Heart left ventricle (tissue), 16 donors: Measurements from ENCODE around the gene UNKL. TPM values are rescaled to one million over a fixed set of nuclear protein-coding genes. Genes with fewer than 3 reads are reported as not detected.

ENCODE experiments used
- ATAC-seq, 4 donors: fragments of 200-7000 bp; cut with Tn5 transposase; one replicate each; pipeline ENCODE4 v1.9.1; 2020 to 2022; ENCODE audit warnings: moderate library complexity in 4 of 4, mild to moderate bottlenecking in 3 of 4, moderate number of reproducible peaks in 1 of 4
- DNase-seq, 5 donors: peaks; one replicate each; pipeline ENCODE4 v3.0.0-alpha.2; 2020
- H3K27ac ChIP-seq, 12 donors: fragments of 200-600 bp; sonication (generic) in 4 of 12; one replicate each; pipeline versions ENCODE4 v1.5.0 to v1.8.0; 2016 to 2022; ENCODE audit warnings: mild to moderate bottlenecking in 2 of 12
- H3K27me3 ChIP-seq, 9 donors: fragments of 200-600 bp; sonication (generic) in 2 of 9; one replicate each; pipeline versions ENCODE4 v1.5.1 to v1.8.0; 2016 to 2022; ENCODE audit warnings: mild to moderate bottlenecking in 3 of 9
- H3K36me3 ChIP-seq, 9 donors: fragments of 200-600 bp; sonication (generic) in 2 of 9; one replicate each; pipeline versions ENCODE4 v1.5.0 to v1.8.0; 2018 to 2022; ENCODE audit warnings: mild to moderate bottlenecking in 2 of 9
- H3K4me1 ChIP-seq, 12 donors: fragments of 200-600 bp; sonication (generic) in 4 of 12; one replicate each; pipeline versions ENCODE4 v1.5.0 to v1.8.0; 2016 to 2022; ENCODE audit warnings: mild to moderate bottlenecking in 3 of 12
- H3K4me3 ChIP-seq, 12 donors: fragments of 200-600 bp; sonication (generic) in 4 of 12; one replicate each; pipeline versions ENCODE4 v1.5.0 to v1.8.0; 2017 to 2022; ENCODE audit warnings: mild to moderate bottlenecking in 9 of 12, moderate library complexity in 4 of 12
- H3K9me3 ChIP-seq, 12 donors: fragments of 200-600 bp; sonication (generic) in 4 of 12; one replicate each; pipeline versions ENCODE4 v1.5.0 to v1.8.0; 2016 to 2022; ENCODE audit warnings: mild to moderate bottlenecking in 1 of 12
- POLR2A ChIP-seq, 2 donors: fragments of 450-650 bp; IDR thresholded peaks; one replicate each; pipeline ENCODE4 v1.6.1; 2017; ENCODE audit warnings: antibody characterized with exemption in 2 of 2, mild to moderate bottlenecking in 2 of 2, moderate library complexity in 2 of 2
- WGBS, 4 donors: extraction: QIAGEN DNeasy Blood & Tissue Kit in 2 of 4; methylation state at CpG; one replicate each; pipeline versions ENCODE4 v1.1.5 to v1.1.7; 2013 to 2018; 5-methylcytosine and 5-hydroxymethylcytosine counted together
- intact Hi-C, 10 donors: fragments of 100-400 bp; cut with DNase I; formaldehyde crosslinking; loops; one replicate each; pipeline versions ENCODE4 v1.11.1 to v1.14.2; 2022
- polyA plus RNA-seq, 2 donors: library from polyadenylated mRNA; stranded (reverse); fragments of 200-250 nt; gene quantifications; one replicate each; pipeline ENCODE4 v1.2.3, GENCODE V29; 2013
- total RNA-seq, 9 donors: library from RNA; depleted of rRNA in 2 of 9; stranded (reverse); fragments of >200 nt in 2 of 9; fragmentation: NEBNext Ultra II Directional in 3 of 9; extraction: Animal tissue kit (Norgen Biotek cat#: 25700) in 3 of 9; gene quantifications; one replicate each; pipeline versions ENCODE4 v1.1.0 to v1.2.4, GENCODE V29; 2016 to 2023
- TF ChIP-seq, protein P1 (sequence below), 12 donors: fragments of 200-600 bp; sonication (generic) in 4 of 12; IDR thresholded peaks; one replicate each; pipeline versions ENCODE4 v1.5.0 to v1.8.0; 2018 to 2022; ENCODE audit warnings: antibody characterized with exemption in 12 of 12, mild to moderate bottlenecking in 5 of 12
- donor health status: ischemic (EF 13 %, LVEDD 7.1; RV severe dilation, severe dysfunction).
- donor health status: healthy with polysubstance abuse.
- donor health status: DM: no; HTN: yes; CAD: no.
- donor health status: DM: no; HTN: no; CAD: no.
- donor health status: ischemic (EF 25% LVEDD 6.9; RV normal size, moderate dysfunction).
- donor health status: ischemic (EF 25% LVEDD 5.7; RV mildly dilated, moderate dysfunction).
- donor health status: healthy.
- donor health status: DM: yes; HTN: yes; CAD: no.
- donor health status: ischemic (EF 35%, LVEDD 5.7; RV mildly dilated, moderate dysfunction).
- donor health status: nonischemic (EF 11% LVEDD 7.7; RV severe dilation, severe dysfunction).
- donor health status: DM: yes; HTN: yes; CAD: no.
- donor health status: PGD.
- donor health status: ischemic (EF 29% LVEDD 5.4; RV normal size, mild dysfunction).
- donor health status: nonischemic (EF 23%, LVEDD 6.1; RV moderate dilation, normal function).

UNKL gene
- total and polyA plus RNA-seq, 11 donors, result 4.3 to 18.3 (median 9.2) TPM

DNA sequence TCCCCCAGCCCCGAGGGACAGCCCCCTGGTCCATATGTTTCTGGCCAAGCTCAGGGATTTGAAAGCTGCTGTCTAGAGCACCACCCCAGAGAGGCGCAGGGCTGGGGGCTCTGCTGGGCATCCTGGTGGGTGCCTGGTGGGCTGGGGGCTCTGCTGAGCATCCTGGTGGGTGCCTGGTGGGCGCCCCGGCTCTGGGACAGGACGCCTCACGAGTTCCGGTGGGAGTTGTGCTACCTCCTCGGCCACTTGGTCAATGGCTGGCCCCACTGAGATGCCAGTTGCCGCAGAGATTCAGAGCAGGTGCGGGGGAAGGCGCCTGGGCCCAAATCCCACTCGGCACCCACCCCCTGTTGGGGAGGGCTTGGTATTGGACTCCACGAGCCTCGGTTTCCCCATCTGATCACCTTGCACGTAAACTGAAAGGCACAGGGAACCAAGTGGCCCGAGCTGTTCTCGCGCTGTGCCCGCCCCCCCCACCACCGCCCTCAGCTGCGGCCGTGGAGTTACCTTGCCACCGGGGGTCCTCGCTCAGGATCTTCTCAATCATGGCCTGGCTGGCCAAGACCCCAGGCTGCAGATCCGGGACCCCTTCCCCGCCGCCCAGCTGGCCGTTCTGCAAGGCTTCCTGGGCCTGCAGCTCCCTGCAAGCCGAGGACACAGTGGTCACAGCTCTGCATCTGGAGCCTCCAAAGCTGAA lies 13.3 kb downstream of the UNKL start:
- TF ChIP-seq POLR2A (IDR thresholded peaks at IDR 0.05), result no peak
- TF ChIP-seq, protein P1, sequence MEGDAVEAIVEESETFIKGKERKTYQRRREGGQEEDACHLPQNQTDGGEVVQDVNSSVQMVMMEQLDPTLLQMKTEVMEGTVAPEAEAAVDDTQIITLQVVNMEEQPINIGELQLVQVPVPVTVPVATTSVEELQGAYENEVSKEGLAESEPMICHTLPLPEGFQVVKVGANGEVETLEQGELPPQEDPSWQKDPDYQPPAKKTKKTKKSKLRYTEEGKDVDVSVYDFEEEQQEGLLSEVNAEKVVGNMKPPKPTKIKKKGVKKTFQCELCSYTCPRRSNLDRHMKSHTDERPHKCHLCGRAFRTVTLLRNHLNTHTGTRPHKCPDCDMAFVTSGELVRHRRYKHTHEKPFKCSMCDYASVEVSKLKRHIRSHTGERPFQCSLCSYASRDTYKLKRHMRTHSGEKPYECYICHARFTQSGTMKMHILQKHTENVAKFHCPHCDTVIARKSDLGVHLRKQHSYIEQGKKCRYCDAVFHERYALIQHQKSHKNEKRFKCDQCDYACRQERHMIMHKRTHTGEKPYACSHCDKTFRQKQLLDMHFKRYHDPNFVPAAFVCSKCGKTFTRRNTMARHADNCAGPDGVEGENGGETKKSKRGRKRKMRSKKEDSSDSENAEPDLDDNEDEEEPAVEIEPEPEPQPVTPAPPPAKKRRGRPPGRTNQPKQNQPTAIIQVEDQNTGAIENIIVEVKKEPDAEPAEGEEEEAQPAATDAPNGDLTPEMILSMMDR (IDR thresholded peaks at IDR 0.05), result no peak
- Histone ChIP-seq H3K4me3 (no peak overlapping the region), H3K36me3 (peaks cover 0 to 81% (median 64%) of the 10 kb centered on the region in 9 donors), H3K4me1 (no peaks in the 10 kb centered on the region), H3K9me3 (no peaks in the 10 kb centered on the region), H3K27me3 (no peaks in the 10 kb centered on the region), H3K27ac (no peak overlapping the region)
- intact Hi-C loops, result loop anchor here in 1 of 10 donors (10.0 kb wide), 1 partner anchor 96 kb away; the partner anchor contains the start of gene UBE2I
- DNase-seq (no peak), ATAC-seq (no peak)
- WGBS, 4 donors, result 83 to 91% (median 89%) methylated on average over 8 to 29 of the region's 29 CpGs

DNA sequence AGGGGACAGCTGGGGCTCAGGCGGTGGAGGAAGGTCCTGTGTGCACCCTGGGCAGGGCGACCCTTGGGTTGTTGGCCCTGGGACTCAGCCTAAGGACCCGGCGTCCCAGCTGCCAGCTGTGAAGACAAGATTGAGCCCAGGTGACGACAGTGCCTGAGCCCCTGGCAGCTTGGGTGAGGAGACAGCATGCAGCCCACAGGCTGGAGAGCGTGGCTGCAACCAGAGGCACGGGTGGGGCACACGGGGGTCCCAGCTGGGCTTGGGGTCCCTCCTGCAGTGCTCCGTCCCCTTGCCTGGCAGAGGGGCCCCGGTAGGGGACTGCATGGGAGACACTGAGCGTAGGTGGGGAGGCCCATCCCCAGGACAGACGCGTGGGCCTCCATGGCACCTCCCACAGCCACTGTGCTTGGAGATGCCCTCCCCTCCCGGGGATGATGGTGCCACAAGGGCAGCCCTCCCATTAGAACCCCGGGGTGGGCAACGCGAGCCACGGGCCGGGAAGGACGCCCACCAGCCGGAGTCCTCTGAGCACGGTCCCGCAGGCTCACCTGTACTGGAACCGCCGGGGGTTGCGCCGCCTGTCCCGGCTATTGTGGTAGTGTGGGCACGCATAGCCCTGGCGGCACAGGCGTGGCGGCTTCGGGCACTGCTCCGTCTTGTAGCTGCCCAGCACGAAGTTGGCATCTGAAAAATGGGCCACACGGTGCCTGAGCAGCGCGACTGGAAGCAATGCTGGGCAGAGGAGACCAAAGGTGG lies 15.5 kb downstream of the UNKL start:
- Histone ChIP-seq H3K27me3 (no peaks in the 10 kb centered on the region), H3K9me3 (no peaks in the 10 kb centered on the region), H3K4me1 (no peaks in the 10 kb centered on the region), H3K4me3 (no peak overlapping the region), H3K27ac (no peak overlapping the region), H3K36me3 (peaks cover 0 to 84% (median 75%) of the 10 kb centered on the region in 9 donors)
- WGBS, 4 donors, result 92 to 97% (median 96%) methylated on average over 30 to 38 of the region's 38 CpGs
- intact Hi-C loops, result no loop called here
- ATAC-seq (peak in 1 of 4 donors; percentile 21), DNase-seq (no peak)
- no peak for TF ChIP-seq POLR2A (IDR thresholded peaks at IDR 0.05)
- TF ChIP-seq, protein P1 (IDR thresholded peaks at IDR 0.05), result no peak

DNA sequence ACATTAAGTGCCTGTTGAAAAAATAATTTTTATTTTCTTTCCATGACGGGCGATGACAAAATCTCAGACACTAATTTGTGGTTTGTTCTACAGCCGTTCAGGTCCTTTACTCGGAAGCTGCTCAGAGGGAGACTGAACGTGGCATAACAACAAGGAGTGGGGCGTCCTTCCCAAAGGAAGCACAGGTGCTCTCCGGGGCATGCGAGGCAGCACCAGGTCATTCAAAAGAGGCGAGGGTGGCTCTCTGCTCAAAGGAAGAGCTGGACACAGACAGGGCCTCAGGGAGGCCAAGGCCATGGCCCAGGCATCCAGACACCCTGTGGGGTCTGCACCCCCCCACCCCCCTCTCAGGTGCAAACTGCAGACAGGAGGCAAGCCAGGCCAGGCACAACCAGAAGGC lies 16.2 kb downstream of the UNKL start:
- Histone ChIP-seq H3K27ac (no peak overlapping the region), H3K27me3 (no peaks in the 10 kb centered on the region), H3K36me3 (peaks cover 0 to 89% (median 80%) of the 10 kb centered on the region in 9 donors), H3K4me1 (no peaks in the 10 kb centered on the region), H3K4me3 (no peak overlapping the region), H3K9me3 (no peaks in the 10 kb centered on the region)
- ATAC-seq (no peak), DNase-seq (no peak)
- intact Hi-C loops, result no loop called here
- no peak for TF ChIP-seq POLR2A (IDR thresholded peaks at IDR 0.05)
- TF ChIP-seq, protein P1 (IDR thresholded peaks at IDR 0.05), result no peak
- whole genome bisulfite sequencing, 4 donors, result 91 to 96% (median 94%) methylated on average over 9 of the region's 9 CpGs

DNA sequence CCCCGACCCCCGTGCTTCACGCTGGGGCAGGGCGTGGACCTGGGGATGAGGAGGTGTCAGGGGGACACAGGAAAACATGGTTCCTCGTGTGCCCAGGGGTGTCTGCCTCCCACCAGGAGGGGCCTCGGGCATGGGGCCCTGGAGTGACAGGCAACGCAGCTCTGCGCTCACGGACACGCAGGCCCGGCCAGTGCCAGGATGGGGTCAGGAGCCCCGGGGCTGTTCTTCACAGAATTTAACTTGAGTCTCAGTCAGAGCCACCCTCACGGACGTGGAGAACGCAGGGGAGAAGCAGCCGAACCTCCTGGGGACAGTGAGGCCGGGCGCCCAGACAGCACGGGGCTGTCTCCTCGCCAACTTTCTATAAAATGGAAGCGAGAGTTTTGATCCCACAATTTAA lies 16.7 kb downstream of the UNKL start:
- DNase-seq (no peak), ATAC-seq (no peak)
- intact Hi-C loops, result no loop called here
- no peaks in the 10 kb centered on the region for H3K27me3 ChIP-seq
- WGBS, 4 donors, result 93 to 95% (median 94%) methylated on average over 17 to 21 of the region's 21 CpGs
- TF ChIP-seq POLR2A (IDR thresholded peaks at IDR 0.05), result no peak
- TF ChIP-seq, protein P1 (IDR thresholded peaks at IDR 0.05), result no peak
- H3K27ac ChIP-seq, result no peak overlapping the region
- no peaks in the 10 kb centered on the region for H3K4me1 ChIP-seq
- H3K36me3 ChIP-seq, result peaks cover 0 to 89% (median 80%) of the 10 kb centered on the region in 9 donors
- no peak overlapping the region for H3K4me3 ChIP-seq
- no peaks in the 10 kb centered on the region for H3K9me3 ChIP-seq
